Posterior vena cava (tissue), 2 donors: ENCODE measurements around the gene TP73. TPM values are rescaled to one million over a fixed set of nuclear protein-coding genes. Genes with fewer than 3 reads are reported as not detected.

Experiments used
- DNase-seq: peaks from one replicate; pipeline ENCODE4 v3.0.0-alpha.2; 2020; ENCODE audit warnings: low spot score
- intact Hi-C, 2 donors: fragments of 100-400 bp; cut with DNase I; formaldehyde crosslinking; loops; one replicate each; pipeline versions ENCODE4 v1.14.1 to v1.14.2; 2022 to 2023
- total RNA-seq, 2 donors: library from RNA; stranded (reverse); fragmentation: NEBNext Ultra II Directional; extraction: Animal tissue kit (Norgen Biotek cat#: 25700); gene quantifications; one replicate each; pipeline ENCODE4 v1.2.1, GENCODE V29; 2021
- donor health status: DM: yes; HTN: yes; CAD: no.
- donor health status: DM: yes; HTN: yes; CAD: no.

The TP73 gene
- total RNA-seq, 2 donors from 2014 or later, result not detected

GRCh38 chr1:3693321-3693720 lies 41.0 kb downstream of the TP73 start:
- no peak for DNase-seq
- intact Hi-C loops, result loop anchor here in 1 of 2 donors (5.0 kb wide), 1 partner anchor 694 kb away; no protein-coding TSS in a partner anchor

GRCh38 chr1:3695326-3696217 lies 43.3 kb downstream of the TP73 start:
- intact Hi-C loops, result no loop called here
- DNase-seq, result no peak

GRCh38 chr1:3696689-3697088 lies 44.4 kb downstream of the TP73 start:
- intact Hi-C loops, result no loop called here
- DNase-seq, result no peak

- intact Hi-C loops, result no loop called here
- DNase-seq, result no peak
These were observed 44.8 kb downstream of the TP73 start for GRCh38 chr1:3697104-3697503.

- DNase-seq, result no peak
- intact Hi-C loops, result no loop called here
These were observed 45.5 kb downstream of the TP73 start for GRCh38 chr1:3697810-3698209.

GRCh38 chr1:3698660-3699408 lies 46.5 kb downstream of the TP73 start:
- no peak for DNase-seq
- intact Hi-C loops, result no loop called here

GRCh38 chr1:3699596-3699995 lies 47.3 kb downstream of the TP73 start:
- no peak for DNase-seq
- intact Hi-C loops, result no loop called here

GRCh38 chr1:3700631-3701030 lies 48.3 kb downstream of the TP73 start:
- intact Hi-C loops, result no loop called here
- DNase-seq, result no peak

- intact Hi-C loops, result no loop called here
- DNase-seq, result no peak
These were observed 50.2 kb downstream of the TP73 start for GRCh38 chr1:3702528-3702927.

- no peak for DNase-seq
- intact Hi-C loops, result no loop called here
These were observed 50.8 kb downstream of the TP73 start for GRCh38 chr1:3702990-3703728.

- intact Hi-C loops, result no loop called here
- no peak for DNase-seq
These were observed 51.6 kb downstream of the TP73 start for GRCh38 chr1:3703786-3704371.

GRCh38 chr1:3705341-3705950 lies 53.1 kb downstream of the TP73 start:
- no peak for DNase-seq
- intact Hi-C loops, result no loop called here

GRCh38 chr1:3706651-3707297 lies 54.5 kb downstream of the TP73 start:
- intact Hi-C loops, result no loop called here
- DNase-seq, result no peak

- intact Hi-C loops, result no loop called here
- DNase-seq, result no peak
These were observed 55.1 kb downstream of the TP73 start for GRCh38 chr1:3707298-3707938.

GRCh38 chr1:3707939-3708328 lies 55.6 kb downstream of the TP73 start:
- no peak for DNase-seq
- intact Hi-C loops, result no loop called here

GRCh38 chr1:3708791-3709190 lies 56.5 kb downstream of the TP73 start:
- DNase-seq, result no peak
- intact Hi-C loops, result no loop called here

GRCh38 chr1:3710251-3710650 lies 57.9 kb downstream of the TP73 start:
- intact Hi-C loops, result no loop called here
- DNase-seq, result no peak

GRCh38 chr1:3711381-3711779 lies 59.1 kb downstream of the TP73 start:
- DNase-seq, result no peak
- intact Hi-C loops, result no loop called here
